SK-N-SH (cell line): Measurements from ENCODE around the gene LMO7. TPM values are rescaled to one million over a fixed set of nuclear protein-coding genes. Genes with fewer than 3 reads are reported as not detected.

Source experiments
- CTCF ChIA-PET: fragments of 300-600, 350-600 bp; formaldehyde crosslinking; extraction: SDS; loops from one replicate; lab custom pipeline; 2021; lab: Yijun Ruan, JAX
- POLR2A ChIA-PET: fragments of 350-600 bp; sonication (Branson Sonifier 250); formaldehyde crosslinking; extraction: SDS; loops from one replicate; lab custom pipeline; 2020; ENCODE audit warnings: antibody characterized with exemption, inconsistent platforms; lab: Yijun Ruan, JAX
- DNase-seq: peaks from one replicate; pipeline ENCODE4 v3.0.0; 2012
- H2AFZ ChIP-seq: fragments of 200-600 bp; sonication (generic); 2 replicates; pipeline ENCODE4 v1.8.1; 2016; ENCODE audit warnings: antibody characterized with exemption, mild to moderate bottlenecking, low read depth
- H3F3A ChIP-seq: fragments of 200-600 bp; sonication (generic); replicated peaks from 2 replicates; pipeline ENCODE3; 2016; ENCODE audit warnings: antibody characterized with exemption, mild to moderate bottlenecking; ENCODE audit not compliant: insufficient read depth
- H3K27ac ChIP-seq, 2 experiments: fragments of 200-500 bp in 1 of 2; fragments of 200-600 bp in 1 of 2; sonication (Bioruptor generic) in 1 of 2; sonication (generic), shearing (Covaris generic) in 1 of 2; 2 replicates each; pipeline versions ENCODE4 v1.5.1 to v1.6.1; 2014 to 2016; ENCODE audit warnings: low read depth in 2 of 2, inconsistent platforms in 1 of 2, low read length in 1 of 2, mild to moderate bottlenecking in 1 of 2, mixed read lengths in 1 of 2
- H3K27me3 ChIP-seq: fragments of 200-600 bp; sonication (generic), shearing (Covaris generic); 2 replicates; pipeline ENCODE4 v1.6.1; 2016; ENCODE audit warnings: mixed run types; ENCODE audit not compliant: insufficient read depth
- H3K36me3 ChIP-seq, 2 experiments: fragments of 200-500 bp in 1 of 2; fragments of 200-600 bp in 1 of 2; sonication (Bioruptor generic) in 1 of 2; sonication (generic) in 1 of 2; replicated peaks in 1 of 2; 2 replicates each; pipeline versions ENCODE3 to v1.5.1; 2014 to 2016; ENCODE audit warnings: low read length in 1 of 2, mild to moderate bottlenecking in 1 of 2; ENCODE audit not compliant: insufficient read depth in 2 of 2, control insufficient read depth in 1 of 2
- H3K4me1 ChIP-seq, 2 experiments: fragments of 200-500 bp in 1 of 2; fragments of 200-600 bp in 1 of 2; sonication (Bioruptor generic) in 1 of 2; sonication (generic), shearing (Covaris generic) in 1 of 2; 2 replicates each; pipeline versions ENCODE4 v1.5.1 to v1.6.1; 2014 to 2016; ENCODE audit warnings: low read depth in 1 of 2, low read length in 1 of 2, mixed run types in 1 of 2; ENCODE audit not compliant: insufficient read depth in 2 of 2, control insufficient read depth in 1 of 2
- H3K4me2 ChIP-seq: fragments of 200-600 bp; sonication (generic), shearing (Covaris generic); 2 replicates; pipeline ENCODE4 v1.6.1; 2017; ENCODE audit warnings: mixed run types
- H3K4me3 ChIP-seq, 2 experiments: fragments of 200-500 bp in 1 of 2; fragments of 200-600 bp in 1 of 2; sonication (Bioruptor generic) in 1 of 2; sonication (generic), shearing (Covaris generic) in 1 of 2; 2 replicates each; pipeline versions ENCODE4 v1.5.1 to v1.8.1; 2014 to 2016; ENCODE audit warnings: low read depth in 2 of 2, inconsistent platforms in 1 of 2, low read length in 1 of 2, mild to moderate bottlenecking in 1 of 2, mixed read lengths in 1 of 2, moderate library complexity in 1 of 2
- H3K79me2 ChIP-seq: fragments of 200-600 bp; sonication (generic); 2 replicates; pipeline ENCODE4 v1.8.1; 2017; ENCODE audit warnings: mild to moderate bottlenecking; ENCODE audit not compliant: insufficient read depth
- H3K9ac ChIP-seq: fragments of 200-600 bp; sonication (generic); 2 replicates; pipeline ENCODE4 v1.6.1; 2017; ENCODE audit warnings: mixed run types
- H3K9me2 ChIP-seq: fragments of 200-600 bp; sonication (generic); 2 replicates; pipeline ENCODE4 v1.6.1; 2017; ENCODE audit warnings: mixed run types
- H3K9me3 ChIP-seq: fragments of 200-600 bp; sonication (generic); 2 replicates; pipeline ENCODE4 v1.6.1; 2017; ENCODE audit warnings: mixed run types, mild to moderate bottlenecking, moderate library complexity
- H4K20me1 ChIP-seq: fragments of 200-600 bp; sonication (generic); 2 replicates; pipeline ENCODE4 v1.6.1; 2017; ENCODE audit warnings: mild to moderate bottlenecking, mixed run types; ENCODE audit not compliant: insufficient read depth
- CTCF ChIP-seq: fragments of 200-600 bp; sonication (generic); IDR thresholded peaks from 2 replicates; pipeline ENCODE4 v1.6.1; 2017; ENCODE audit warnings: antibody characterized with exemption, mild to moderate bottlenecking, moderate library complexity
- ELF1 ChIP-seq: IDR thresholded peaks from 2 replicates; pipeline ENCODE4 v1.4.0; 2012
- EP300 ChIP-seq, 2 experiments: IDR thresholded peaks; 2 replicates each; pipeline versions ENCODE4 v1.4.0 to v1.6.1; 2012; ENCODE audit warnings: borderline replicate concordance in 1 of 2, low read depth in 1 of 2, low read length in 1 of 2
- EZH2phosphoT487 ChIP-seq: fragments of 200-600 bp; sonication (generic); IDR thresholded peaks from 2 replicates; pipeline ENCODE4 v1.6.1; 2017; ENCODE audit warnings: low read depth, mixed run types, mild to moderate bottlenecking, antibody characterized with exemption, moderate library complexity, borderline replicate concordance
- FOSL2 ChIP-seq: IDR thresholded peaks from 2 replicates; pipeline ENCODE4 v1.4.0; 2012; ENCODE audit warnings: low read depth, mild to moderate bottlenecking, moderate library complexity, borderline replicate concordance
- FOXJ3 ChIP-seq: sonication (generic); formaldehyde crosslinking; IDR thresholded peaks from 2 replicates; pipeline ENCODE4 v1.5.1; 2020; ENCODE audit warnings: mild to moderate bottlenecking, missing genetic modification reagents
- FOXM1 ChIP-seq: IDR thresholded peaks from 2 replicates; pipeline ENCODE4 v1.4.0; 2012; ENCODE audit warnings: low read depth, mild to moderate bottlenecking
- GABPA ChIP-seq: IDR thresholded peaks from 2 replicates; pipeline ENCODE4 v1.4.0; 2012; ENCODE audit warnings: low read depth, mild to moderate bottlenecking
- IRF3 ChIP-seq: fragments of 150-350 bp; IDR thresholded peaks from 2 replicates; pipeline ENCODE4 v1.6.1; 2016; ENCODE audit warnings: mild to moderate bottlenecking, low read depth, low read length
- JUND ChIP-seq: IDR thresholded peaks from 2 replicates; pipeline ENCODE4 v1.4.0; 2012
- MAX ChIP-seq: IDR thresholded peaks from 2 replicates; pipeline ENCODE4 v1.4.0; 2012; ENCODE audit warnings: low read depth
- NFIC ChIP-seq: IDR thresholded peaks from 2 replicates; pipeline ENCODE4 v1.4.0; 2012; ENCODE audit warnings: borderline replicate concordance
- NRF1 ChIP-seq: IDR thresholded peaks from 2 replicates; pipeline ENCODE4 v1.6.1; 2012; ENCODE audit warnings: low read depth, mild to moderate bottlenecking, low read length
- POLR2AphosphoS5 ChIP-seq: IDR thresholded peaks from 2 replicates; pipeline ENCODE4 v1.6.1; 2012; ENCODE audit warnings: low read depth, low read length
- RFX5 ChIP-seq: IDR thresholded peaks from 2 replicates; pipeline ENCODE4 v1.6.1; 2012; ENCODE audit warnings: mild to moderate bottlenecking, improper control_type of control experiment, low read length
- RXRA ChIP-seq: IDR thresholded peaks from 2 replicates; pipeline ENCODE4 v1.4.0; 2012; ENCODE audit warnings: low read depth, mild to moderate bottlenecking, borderline replicate concordance
- USF2 ChIP-seq: fragments of 150-350 bp; IDR thresholded peaks from 2 replicates; pipeline ENCODE4 v1.6.1; 2017; ENCODE audit warnings: antibody characterized with exemption, low read length, low read depth, borderline replicate concordance
- ZBTB33 ChIP-seq: IDR thresholded peaks from 2 replicates; pipeline ENCODE4 v1.4.0; 2012; ENCODE audit warnings: low read depth, borderline replicate concordance
- WGBS: methylation state at CpG from one replicate; pipeline ENCODE4 v1.1.6; 2017; ENCODE audit warnings: low lambda C conversion rate; 5-methylcytosine and 5-hydroxymethylcytosine counted together
- polyA plus RNA-seq, 3 experiments: library from polyadenylated mRNA; depleted of rRNA; stranded (reverse); fragments of >200 nt; gene quantifications; 2 replicates each; pipeline ENCODE4 v1.2.3, GENCODE V29; 2012

The LMO7 gene
- polyA plus RNA-seq, 1 of the 3 experiments (the other 2 are of a cell fraction): 83.6 TPM

GRCh38 chr13:75648446-75648845 lies 12.3 kb downstream of the LMO7 start:
- WGBS: 99% methylated on average over 2 of the region's 2 CpGs
- H3K27me3 ChIP-seq: no peaks in the 10 kb centered on the region
- peaks cover 19 to 75% of the 10 kb centered on the region in 2 experiments for H3K36me3 ChIP-seq
- H3K4me1 ChIP-seq: peaks cover 0 to 36% of the 10 kb centered on the region in 2 experiments; a peak in 2 of 4 replicates
- H3K27ac ChIP-seq: peak overlapping the region; percentile 4; a peak in 1 of 4 replicates
- H3K9ac ChIP-seq: no peak overlapping the region
- no peaks in the 10 kb centered on the region for H3K9me3 ChIP-seq
- DNase-seq: no peak
- CTCF ChIA-PET: interaction anchor here (0.9 to 1.1 kb wide), 2 partner anchors 10 to 12 kb away, joined by 3 read pairs; partner anchors contain the start of gene LMO7
- TF ChIP-seq RXRA: no peak
- no peak for TF ChIP-seq FOXJ3
- TF ChIP-seq IRF3: no peak
- no peak for TF ChIP-seq FOSL2
- TF ChIP-seq EZH2phosphoT487: no peak
- no peak for TF ChIP-seq CTCF
- no peak for TF ChIP-seq ZBTB33
- TF ChIP-seq NFIC: no peak
- TF ChIP-seq EP300 (IDR thresholded peaks at IDR 0.05; ENCODE audit: borderline replicate concordance in 1 of 2, low read depth in 1 of 2, low read length in 1 of 2): no peak
- TF ChIP-seq USF2: no peak
- TF ChIP-seq POLR2AphosphoS5: no peak
- no peak for TF ChIP-seq NRF1
- no peak for TF ChIP-seq GABPA
- no peak for TF ChIP-seq RFX5
- no peak for TF ChIP-seq ELF1
- TF ChIP-seq MAX: no peak
- TF ChIP-seq FOXM1: no peak
- TF ChIP-seq JUND: no peak
- H3K9me2 ChIP-seq: no peaks in the 10 kb centered on the region
- no peak overlapping the region; the same call in 1 of the 2 replicates for H3K4me2 ChIP-seq
- H4K20me1 ChIP-seq: peaks cover 99% of the 10 kb centered on the region
- no peak overlapping the region for H3K4me3 ChIP-seq
- POLR2A ChIA-PET: no interaction called here
- peaks cover 100% of the 10 kb centered on the region for H3K79me2 ChIP-seq
- no peak overlapping the region for H2AFZ ChIP-seq
- H3F3A ChIP-seq: peaks cover 44% of the 10 kb centered on the region
